ENCODE data around the gene MRPL58.
"Not testable (repeated sequence)": the region's sequence is repeated elsewhere in the genome, so short reads cannot be mapped to it uniquely, and the experiment has no call there.

Gene MRPL58

GRCh38 chr17:75012096-75012345 is 449 bp upstream of the MRPL58 start:
- no peak for DNase-seq (ENCODE audit: low read depth)
- TF ChIP-seq CTCF (conservative IDR thresholded peaks at IDR 0.05; ENCODE audit: control insufficient read depth, insufficient read depth, low read depth, low read length), result no peak
- peak overlapping the region; percentile 90 for H3K4me3 ChIP-seq (ENCODE audit: control insufficient read depth, low read depth, low read length)

- no peak for DNase-seq (ENCODE audit: low read depth)
- no peak for TF ChIP-seq CTCF (conservative IDR thresholded peaks at IDR 0.05; ENCODE audit: control insufficient read depth, insufficient read depth, low read depth, low read length)
- peak overlapping the region; percentile 90 for H3K4me3 ChIP-seq (ENCODE audit: control insufficient read depth, low read depth, low read length)
Observed at GRCh38 chr17:75013092-75013559, 656 bp downstream of the MRPL58 start.

GRCh38 chr17:75019146-75019545 is 6.7 kb downstream of the MRPL58 start:
- no peak for TF ChIP-seq CTCF (conservative IDR thresholded peaks at IDR 0.05; ENCODE audit: control insufficient read depth, insufficient read depth, low read depth, low read length)
- no peak overlapping the region for H3K4me3 ChIP-seq (ENCODE audit: control insufficient read depth, low read depth, low read length)
- DNase-seq (ENCODE audit: low read depth), result no peak

- TF ChIP-seq CTCF (conservative IDR thresholded peaks at IDR 0.05; ENCODE audit: control insufficient read depth, insufficient read depth, low read depth, low read length), result no peak
- no peak for DNase-seq (ENCODE audit: low read depth)
- no peak overlapping the region for H3K4me3 ChIP-seq (ENCODE audit: control insufficient read depth, low read depth, low read length)
Observed at GRCh38 chr17:75019710-75020109, 7.2 kb downstream of the MRPL58 start.

- no peak for DNase-seq (ENCODE audit: low read depth)
- TF ChIP-seq CTCF (conservative IDR thresholded peaks at IDR 0.05; ENCODE audit: control insufficient read depth, insufficient read depth, low read depth, low read length), result no peak
- H3K4me3 ChIP-seq (ENCODE audit: control insufficient read depth, low read depth, low read length), result no peak overlapping the region
Observed at GRCh38 chr17:75020331-75021110, 8.1 kb downstream of the MRPL58 start.

GRCh38 chr17:75024686-75025397 is 12.4 kb downstream of the MRPL58 start:
- H3K4me3 ChIP-seq (ENCODE audit: control insufficient read depth, low read depth, low read length), result no peak overlapping the region
- DNase-seq (ENCODE audit: low read depth), result no peak
- TF ChIP-seq CTCF (conservative IDR thresholded peaks at IDR 0.05; ENCODE audit: control insufficient read depth, insufficient read depth, low read depth, low read length), result no peak

- not testable (repeated sequence) for DNase-seq (ENCODE audit: low read depth); H3K4me3 ChIP-seq (ENCODE audit: control insufficient read depth, low read depth, low read length)
Observed at GRCh38 chr17:75025398-75025734, 12.9 kb downstream of the MRPL58 start.

GRCh38 chr17:75026650-75027049 is 14.2 kb downstream of the MRPL58 start:
- not testable (repeated sequence) for DNase-seq (ENCODE audit: low read depth)

More at GRCh38 chr17:75026650-75027049, 14.2 kb downstream of the MRPL58 start:
- not testable (repeated sequence) for H3K4me3 ChIP-seq (ENCODE audit: control insufficient read depth, low read depth, low read length)

Data from fibroblast of mammary gland (primary cell).